ENCODE data around the gene PCYT1B. TPM values are rescaled to one million over a fixed set of nuclear protein-coding genes. Genes with fewer than 3 reads are reported as not detected.
"Not testable (repeated sequence)": the region's sequence is repeated elsewhere in the genome, so short reads cannot be mapped to it uniquely, and the experiment has no call there.

PCYT1B gene
- total and polyA plus RNA-seq, 11 donors: 0.07 to 0.27 (median 0.11) TPM; not detected in 6

DNA sequence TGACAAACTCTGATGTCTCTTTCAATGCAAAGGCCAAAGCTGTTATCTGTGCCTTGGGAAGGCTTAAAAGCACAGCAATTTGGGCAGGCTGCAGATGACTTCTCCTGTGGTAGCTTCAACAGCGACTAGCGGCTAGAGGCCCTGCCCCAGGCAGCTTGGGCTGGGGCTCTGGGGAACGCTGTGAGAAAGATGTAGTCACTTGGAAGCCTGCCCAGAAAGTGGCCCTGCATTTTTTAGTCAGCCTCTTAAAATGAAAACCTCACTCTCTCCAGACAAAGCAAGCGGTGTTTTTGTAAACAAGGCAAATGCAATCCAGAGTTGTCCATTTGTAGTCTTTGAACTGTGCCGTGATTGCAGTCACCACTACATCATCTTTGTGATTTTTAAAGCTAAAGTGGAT, 27.5 kb downstream of the PCYT1B start:
- H3K27ac ChIP-seq: no peak overlapping the region
- H3K4me1 ChIP-seq: no peaks in the 10 kb centered on the region
- H3K4me3 ChIP-seq: no peak overlapping the region
- no peak for TF ChIP-seq CTCF (IDR thresholded peaks at IDR 0.05)
- no peak for TF ChIP-seq POLR2A (IDR thresholded peaks at IDR 0.05)
- intact Hi-C loops (cut with DNase I): no loop called here
- no peaks in the 10 kb centered on the region for H3K36me3 ChIP-seq
- WGBS, 4 donors: 40 to 51% (median 45%) methylated on average over 3 to 5 of the region's 5 CpGs
- H3K9me3 ChIP-seq: no peaks in the 10 kb centered on the region
- peaks cover 0 to 10% (median 0%) of the 10 kb centered on the region in 9 donors for H3K27me3 ChIP-seq
- no peak for ATAC-seq
- DNase-seq: peak in 2 of 5 donors; percentile 10 to 17

DNA sequence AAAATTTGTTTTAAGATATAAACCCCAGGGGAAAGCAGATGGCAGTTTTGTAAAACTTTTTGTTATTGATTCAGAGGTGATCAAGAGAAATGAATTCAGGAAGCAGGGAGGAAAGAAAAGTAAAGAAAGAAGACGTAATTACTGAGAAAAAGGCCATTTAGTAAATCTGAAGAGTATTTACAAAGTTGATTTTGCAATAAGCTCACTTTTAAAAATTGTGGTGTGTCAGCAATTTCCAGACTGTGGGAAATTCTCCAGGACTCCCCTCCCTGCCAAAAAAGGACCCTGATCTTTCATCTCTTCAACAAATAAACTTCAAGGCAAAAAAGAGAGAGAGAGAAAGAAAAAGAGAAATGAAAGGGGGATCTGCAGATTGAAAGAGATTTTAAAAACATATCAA, 36.6 kb downstream of the PCYT1B start:
- ATAC-seq (no peak), DNase-seq (no peak)
- H3K4me3 ChIP-seq: no peak overlapping the region
- H3K4me1 ChIP-seq: no peaks in the 10 kb centered on the region
- intact Hi-C loops (cut with DNase I): no loop called here
- H3K27me3 ChIP-seq: peaks cover 0 to 3% (median 0%) of the 10 kb centered on the region in 9 donors
- no peak overlapping the region for H3K27ac ChIP-seq
- H3K36me3 ChIP-seq: no peaks in the 10 kb centered on the region
- 40 to 71% (median 50%) methylated on average over 1 of the region's 1 CpG for WGBS, 4 donors
- TF ChIP-seq POLR2A (IDR thresholded peaks at IDR 0.05) (no peak), CTCF (IDR thresholded peaks at IDR 0.05) (no peak)
- no peaks in the 10 kb centered on the region for H3K9me3 ChIP-seq

DNA sequence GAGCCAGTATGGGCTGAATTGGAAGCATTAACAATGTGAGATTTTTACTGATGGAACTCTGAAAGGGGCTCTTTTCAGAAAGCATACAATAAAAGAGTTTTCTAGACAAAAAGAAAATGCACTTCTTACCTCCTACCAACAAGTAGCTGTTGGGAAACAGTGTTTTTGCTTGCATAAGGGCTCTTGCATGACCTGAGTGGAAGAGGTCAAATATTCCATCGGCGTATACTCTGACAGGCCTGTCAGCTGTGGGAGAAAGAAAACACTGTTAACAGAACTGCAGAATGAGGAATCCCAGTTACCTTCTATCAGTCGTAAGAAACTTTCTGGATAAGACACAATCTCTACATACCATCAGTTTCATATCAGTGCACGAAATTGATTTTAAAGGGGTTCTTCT, 39.5 kb downstream of the PCYT1B start:
- Histone ChIP-seq H3K9me3 (no peaks in the 10 kb centered on the region), H3K4me3 (no peak overlapping the region), H3K27ac (no peak overlapping the region), H3K36me3 (no peaks in the 10 kb centered on the region), H3K4me1 (no peaks in the 10 kb centered on the region), H3K27me3 (peaks cover 0 to 2% (median 0%) of the 10 kb centered on the region in 9 donors)
- 39 to 63% (median 48%) methylated on average over 4 of the region's 4 CpGs for WGBS, 4 donors
- intact Hi-C loops (cut with DNase I): no loop called here
- DNase-seq (no peak), ATAC-seq (no peak)
- TF ChIP-seq POLR2A (IDR thresholded peaks at IDR 0.05) (no peak), CTCF (IDR thresholded peaks at IDR 0.05) (no peak)

- intact Hi-C loops (cut with DNase I); H3K9me3 ChIP-seq; H3K27me3 ChIP-seq; DNase-seq; H3K27ac ChIP-seq; ATAC-seq; H3K36me3 ChIP-seq; H3K4me3 ChIP-seq; H3K4me1 ChIP-seq: not testable (repeated sequence)
- 80 to 93% (median 81%) methylated on average over 3 of the region's 3 CpGs for WGBS, 4 donors
Measured at GRCh38 chrX:24605941-24606340, 41.2 kb downstream of the PCYT1B start.

DNA sequence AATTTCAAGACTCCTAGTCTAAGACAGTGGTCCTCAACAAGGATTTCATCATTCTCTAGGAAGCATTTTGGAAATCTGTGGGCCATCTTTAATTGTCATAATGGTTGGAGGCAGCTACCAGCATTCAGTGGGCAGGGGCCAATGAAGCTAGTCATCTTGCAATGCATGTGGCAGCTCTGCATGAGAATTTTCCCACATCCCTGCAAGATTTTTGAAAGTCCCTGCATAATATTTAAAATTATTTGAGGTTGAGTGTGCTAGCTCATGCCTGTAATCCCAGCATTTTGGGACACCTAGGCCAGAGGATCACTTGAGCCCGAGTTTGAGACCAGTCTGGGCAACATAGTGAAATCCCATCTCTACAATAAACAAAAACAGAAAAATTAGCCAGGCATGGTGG, 44.0 kb downstream of the PCYT1B start:
- Histone ChIP-seq H3K27ac (no peak overlapping the region), H3K4me1 (no peaks in the 10 kb centered on the region), H3K9me3 (no peaks in the 10 kb centered on the region), H3K36me3 (no peaks in the 10 kb centered on the region), H3K4me3 (no peak overlapping the region), H3K27me3 (no peaks in the 10 kb centered on the region)
- no peak for DNase-seq
- no peak for ATAC-seq
- 65 to 89% (median 87%) methylated on average over 1 of the region's 1 CpG for WGBS, 4 donors
- intact Hi-C loops (cut with DNase I): no loop called here
- TF ChIP-seq POLR2A (IDR thresholded peaks at IDR 0.05) (no peak), CTCF (IDR thresholded peaks at IDR 0.05) (no peak)

Data from heart left ventricle (tissue), 16 donors.